ENCODE data around the gene CNIH4.
"Not testable (repeated sequence)": the region's sequence is repeated elsewhere in the genome, so short reads cannot be mapped to it uniquely, and the experiment has no call there.

Gene CNIH4

GRCh38 chr1:224356685-224357625 lies at the start of gene CNIH4:
TSS of gene CNIH4 (plus strand) at chr1:224356879. CDS start at chr1:224356925, 46 bp downstream.
- DNase-seq (ENCODE audit: low read depth): peak; percentile 74

GRCh38 chr1:224308064-224308463 lies 48.6 kb upstream of the CNIH4 start:
- no peak for DNase-seq (ENCODE audit: low read depth)

- DNase-seq (ENCODE audit: low read depth): not testable (repeated sequence)
Observed at GRCh38 chr1:224311503-224311902, 45.2 kb upstream of the CNIH4 start.

GRCh38 chr1:224312025-224312424 lies 44.7 kb upstream of the CNIH4 start:
- DNase-seq (ENCODE audit: low read depth): no peak

DNA sequence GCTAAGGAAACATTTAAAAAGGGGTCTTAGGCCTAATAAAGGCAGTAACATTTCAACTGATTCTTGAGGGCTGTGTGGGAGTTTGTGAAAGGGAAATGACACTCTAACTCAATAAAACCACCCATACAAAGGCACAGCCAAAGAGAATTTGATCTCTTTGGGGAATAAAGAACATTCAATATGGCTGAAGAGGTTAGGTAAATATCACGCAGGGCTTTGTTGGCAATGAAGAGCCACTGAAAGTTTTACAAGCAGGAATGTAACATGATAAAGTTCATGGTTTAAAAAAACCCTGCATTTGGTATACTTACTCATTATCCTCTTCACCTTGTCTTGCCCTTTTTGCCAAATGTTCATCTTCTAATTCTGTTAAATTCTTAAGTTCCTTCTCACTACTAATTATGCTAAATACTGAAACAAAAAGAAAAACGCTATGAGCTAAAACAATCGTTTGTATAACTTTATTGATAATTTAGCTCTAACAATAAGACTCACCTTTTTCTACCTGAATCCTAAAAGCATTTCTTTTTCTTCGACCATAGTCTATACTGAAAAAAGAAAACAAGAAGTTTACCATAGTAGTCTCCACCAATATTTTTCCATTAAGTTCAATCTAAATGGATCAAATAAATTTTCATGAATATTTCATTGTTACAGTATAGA lies 39.2 kb upstream of the CNIH4 start:
- no peak for DNase-seq (ENCODE audit: low read depth)

DNA sequence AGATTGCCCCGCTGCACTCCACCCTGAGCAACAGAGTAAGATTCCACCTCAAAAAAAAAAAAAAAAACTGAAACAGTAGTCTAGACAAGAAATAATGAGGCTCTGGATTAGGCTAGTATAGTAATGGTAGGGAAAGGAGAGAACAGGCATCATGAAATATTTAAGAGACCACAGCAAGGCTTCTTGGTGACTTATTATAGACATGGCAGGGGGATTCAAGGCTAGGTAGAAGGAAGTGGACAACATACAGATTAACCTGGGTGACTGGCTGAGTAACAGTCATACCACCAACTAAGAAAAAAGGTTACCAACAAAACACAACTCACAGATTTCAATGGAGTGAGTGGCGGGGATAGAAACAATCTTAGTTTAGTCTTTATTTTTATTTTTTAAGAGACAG lies 35.0 kb upstream of the CNIH4 start:
- no peak for DNase-seq (ENCODE audit: low read depth)

DNA sequence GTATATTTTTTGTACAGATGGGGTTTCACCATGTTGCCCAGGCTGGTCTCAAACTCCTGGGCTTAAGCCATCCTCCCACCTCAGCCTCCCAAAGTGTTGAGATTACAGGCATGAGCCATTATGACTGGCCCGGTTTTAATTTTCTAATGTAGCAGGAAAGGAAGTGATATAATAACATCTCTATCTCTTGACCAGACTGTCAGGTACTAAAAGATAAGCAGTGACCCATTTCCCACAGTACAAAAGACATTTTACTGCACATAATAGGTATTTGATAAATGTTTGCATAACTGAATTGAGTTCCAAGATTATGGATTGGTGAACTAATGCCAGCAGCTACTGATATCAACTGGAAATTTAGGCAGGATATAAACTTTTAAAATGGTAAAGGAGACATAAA lies 30.7 kb upstream of the CNIH4 start:
- DNase-seq (ENCODE audit: low read depth): no peak

GRCh38 chr1:224328644-224329043 lies 28.0 kb upstream of the CNIH4 start:
- DNase-seq (ENCODE audit: low read depth): no peak

GRCh38 chr1:224329484-224329841 lies 27.2 kb upstream of the CNIH4 start:
- no peak for DNase-seq (ENCODE audit: low read depth)

DNA sequence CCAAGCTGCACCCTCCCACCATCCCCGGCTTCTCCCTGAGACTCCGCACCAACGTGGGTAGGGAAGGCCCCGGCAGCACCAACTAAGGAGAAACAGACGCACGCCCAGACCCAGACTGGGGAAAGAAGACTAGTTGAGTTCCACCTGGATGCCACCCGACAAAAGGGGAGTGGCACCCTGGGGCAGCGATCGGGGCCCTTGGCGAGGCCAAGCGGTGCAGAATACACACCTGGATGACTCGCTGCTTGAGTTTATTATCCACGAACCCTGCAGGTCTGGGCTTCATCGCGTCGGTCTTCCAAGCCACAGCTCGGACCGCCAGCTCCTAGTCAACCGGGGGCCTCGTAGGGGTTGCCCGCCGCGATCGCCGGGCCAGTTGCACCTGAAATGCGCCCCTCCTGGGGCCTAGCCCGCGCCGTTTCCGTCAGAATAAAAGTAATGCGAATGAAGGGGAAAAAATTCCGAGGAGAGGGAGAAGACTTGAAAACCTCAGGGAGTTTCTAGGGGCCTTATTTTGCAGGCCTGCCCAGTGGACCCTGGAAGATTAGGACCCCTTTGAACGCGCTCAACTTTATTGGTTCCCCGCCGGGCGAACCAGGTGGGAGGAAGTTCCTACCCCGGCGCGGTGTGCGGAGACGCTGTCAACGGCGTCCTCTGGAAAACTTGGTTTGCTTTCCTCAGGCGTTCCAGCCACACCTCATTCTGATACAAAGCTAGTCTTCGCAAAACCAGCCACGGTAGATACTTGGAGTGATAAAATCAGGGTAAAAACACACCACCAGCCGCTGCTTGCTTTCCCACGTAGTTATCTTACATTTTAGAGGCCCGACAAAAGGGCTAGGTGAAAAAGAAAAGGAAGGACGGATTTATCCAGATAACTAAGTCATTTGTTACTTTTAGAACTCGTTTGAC lies 26.6 kb upstream of the CNIH4 start, which contains the start of gene NVL:
NVL (minus strand) TSS at position 331 of the 912 bp plus-strand sequence; CDS start at position 286, 45 bp downstream.
- peak; percentile 51 for DNase-seq (ENCODE audit: low read depth)

- DNase-seq (ENCODE audit: low read depth): no peak
Observed at GRCh38 chr1:224331326-224331725, 25.4 kb upstream of the CNIH4 start.

DNA sequence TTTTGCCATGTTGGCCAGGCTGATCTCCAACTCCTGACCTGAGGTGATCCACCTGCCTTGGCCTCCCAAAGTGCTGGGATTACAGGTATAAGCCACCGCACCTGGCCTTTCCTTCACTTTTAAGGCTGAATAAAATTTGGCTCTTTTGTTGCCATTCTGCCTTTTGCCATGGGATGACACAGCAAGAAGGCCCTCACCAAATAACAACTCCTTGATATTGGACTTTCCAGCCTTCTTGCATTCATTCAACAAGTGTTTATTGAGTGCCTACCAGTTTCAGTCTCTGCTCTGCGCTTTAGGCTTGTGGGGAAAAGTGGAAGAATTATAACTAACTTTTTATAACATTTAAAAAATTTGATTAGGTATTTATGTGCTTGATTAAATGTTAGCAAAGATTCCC lies 24.9 kb upstream of the CNIH4 start:
- no peak for DNase-seq (ENCODE audit: low read depth)

GRCh38 chr1:224333309-224333926 lies 23.3 kb upstream of the CNIH4 start:
- no peak for DNase-seq (ENCODE audit: low read depth)

DNA sequence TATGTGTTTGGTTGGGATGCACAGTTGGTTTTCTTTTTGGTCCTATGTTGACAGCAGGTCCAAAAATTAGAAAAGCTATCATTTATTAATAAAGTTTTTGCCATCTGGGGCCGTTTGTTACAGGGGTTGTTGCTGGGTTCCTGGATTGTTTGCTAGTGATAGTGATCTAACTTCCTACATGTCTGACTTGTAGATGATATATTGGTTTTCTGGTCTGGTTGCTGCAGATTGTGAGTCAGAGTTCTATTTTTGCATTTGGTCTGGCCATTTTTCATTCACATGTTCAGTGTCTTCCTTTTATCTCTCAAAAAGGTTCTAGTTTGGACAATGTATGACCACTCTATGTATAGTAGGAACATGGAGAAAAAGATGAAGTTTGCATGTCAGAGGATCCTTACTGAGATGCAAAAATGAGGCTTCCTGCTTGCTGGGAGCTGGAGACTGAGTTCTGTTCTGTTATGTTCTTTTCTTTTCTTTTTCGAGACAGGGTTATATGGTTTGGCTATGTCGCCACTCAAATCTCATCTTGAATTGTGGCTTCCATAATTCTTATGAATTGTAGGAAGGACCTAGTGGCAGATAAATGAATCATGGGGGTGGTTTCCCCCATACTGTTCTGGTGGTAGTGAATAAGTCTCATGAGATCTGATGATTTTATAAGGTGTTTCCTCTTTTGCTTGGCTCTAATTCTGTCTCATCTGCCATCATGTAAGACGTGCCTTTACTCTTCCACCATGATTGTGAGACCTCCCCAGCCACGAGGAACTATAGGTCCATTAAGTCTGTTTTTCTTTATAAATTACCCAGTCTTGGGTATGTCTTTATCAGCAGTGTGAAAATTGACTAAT lies 22.5 kb upstream of the CNIH4 start:
- DNase-seq (ENCODE audit: low read depth): no peak

DNA sequence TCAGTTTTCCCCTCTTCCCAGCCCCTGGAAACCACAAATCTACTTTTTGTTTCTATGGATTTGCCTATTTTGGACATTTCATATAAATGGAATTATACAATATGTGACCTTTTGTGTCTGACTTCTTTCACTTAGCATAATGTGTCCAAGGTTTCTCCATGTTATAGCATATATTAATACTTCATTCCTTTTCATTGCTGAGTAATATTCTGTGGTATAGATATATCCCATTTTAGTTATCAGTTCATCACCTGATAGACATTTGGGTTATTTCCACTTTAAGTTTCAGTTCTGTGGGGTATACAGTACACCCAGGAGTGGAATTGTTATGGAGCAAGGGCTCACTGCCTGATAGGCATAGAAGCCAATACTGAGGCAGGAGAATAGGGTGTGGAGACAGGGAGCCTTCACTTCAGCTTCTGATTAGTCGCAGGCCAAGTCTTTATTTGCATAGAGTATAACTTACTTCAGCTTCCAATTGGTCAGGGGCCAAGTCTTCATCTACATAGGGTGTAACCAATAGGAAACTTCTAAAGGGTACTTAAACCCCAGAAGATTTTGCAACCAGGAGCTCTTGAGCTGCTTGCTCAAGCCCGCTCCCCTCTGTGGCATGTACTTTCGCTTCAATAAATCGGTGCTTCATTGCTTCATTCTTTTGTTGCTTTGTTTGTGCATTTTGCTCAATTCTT lies 18.4 kb upstream of the CNIH4 start:
- no peak for DNase-seq (ENCODE audit: low read depth)

GRCh38 chr1:224339442-224340033 lies 17.1 kb upstream of the CNIH4 start:
- no peak for DNase-seq (ENCODE audit: low read depth)

DNA sequence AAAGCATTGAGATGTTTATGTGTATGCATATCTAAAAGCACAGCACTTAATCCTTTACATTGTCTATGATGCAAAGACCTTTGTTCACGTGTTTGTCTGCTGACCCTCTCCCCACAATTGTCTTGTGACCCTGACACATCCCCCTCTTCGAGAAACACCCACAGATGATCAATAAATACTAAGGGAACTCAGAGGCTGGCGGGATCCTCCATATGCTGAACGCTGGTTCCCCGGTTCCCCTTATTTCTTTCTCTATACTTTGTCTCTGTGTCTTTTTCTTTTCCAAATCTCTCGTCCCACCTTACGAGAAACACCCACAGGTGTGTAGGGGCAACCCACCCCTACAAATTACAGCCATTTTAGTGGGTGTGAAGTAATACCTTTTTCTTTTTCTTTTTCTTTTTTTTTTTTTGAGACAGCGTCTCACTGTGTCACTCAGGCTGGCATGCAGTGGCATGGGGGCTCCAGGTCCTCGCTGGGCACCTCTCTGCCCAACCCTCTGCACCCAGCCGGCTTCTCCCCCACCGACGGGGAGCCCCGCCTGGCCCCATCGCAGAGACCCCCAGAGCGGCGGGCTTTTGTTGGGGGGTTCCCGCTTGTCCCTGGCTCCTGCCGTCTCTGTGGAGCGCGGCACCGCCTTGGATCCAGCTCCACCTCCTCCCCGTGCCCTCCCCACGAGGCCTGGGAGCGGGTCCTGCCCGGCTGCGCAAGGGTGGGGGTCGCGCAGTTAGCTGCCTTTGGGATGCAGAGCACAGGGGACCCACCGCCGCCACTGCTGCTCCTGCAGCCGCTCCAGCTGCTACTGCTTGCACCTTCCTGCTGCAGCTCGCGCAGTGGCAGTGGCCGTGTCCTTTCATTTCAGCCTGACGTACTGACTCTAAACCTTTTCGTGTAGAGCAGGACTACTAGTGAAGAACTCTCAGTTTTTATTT lies 16.0 kb upstream of the CNIH4 start:
- not testable (repeated sequence) for DNase-seq (ENCODE audit: low read depth)

DNA sequence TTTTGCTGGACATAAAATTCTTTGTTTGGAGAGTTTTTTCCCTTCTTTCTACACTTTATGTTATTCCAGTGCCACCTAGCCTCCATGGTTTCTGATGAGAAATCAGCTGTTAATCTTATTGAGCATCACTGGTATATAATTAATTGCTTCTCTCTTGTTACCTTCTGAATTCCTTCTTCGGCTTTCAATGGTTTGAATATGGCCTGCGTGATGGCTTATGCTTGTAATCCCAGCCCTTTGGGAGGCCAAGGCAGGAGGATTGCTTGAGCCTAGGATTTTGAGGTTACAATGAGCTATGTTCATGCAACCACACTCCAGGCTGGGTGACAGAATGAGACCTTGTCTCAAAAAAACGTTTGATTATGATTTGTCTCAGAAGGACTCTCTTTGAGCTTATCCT lies 13.0 kb upstream of the CNIH4 start:
- no peak for DNase-seq (ENCODE audit: low read depth)

- DNase-seq (ENCODE audit: low read depth): no peak
Observed at GRCh38 chr1:224348137-224348536, 8.5 kb upstream of the CNIH4 start.
